HG03103 (cell line): ENCODE data around the gene CUEDC1.

Source experiments
- ATAC-seq: cut with Tn5 transposase; IDR thresholded peaks from one replicate; pipeline ENCODE4 v1.9.1; 2021; ENCODE audit warnings: low read depth; ENCODE audit not compliant: unreplicated experiment

The CUEDC1 gene

DNA sequence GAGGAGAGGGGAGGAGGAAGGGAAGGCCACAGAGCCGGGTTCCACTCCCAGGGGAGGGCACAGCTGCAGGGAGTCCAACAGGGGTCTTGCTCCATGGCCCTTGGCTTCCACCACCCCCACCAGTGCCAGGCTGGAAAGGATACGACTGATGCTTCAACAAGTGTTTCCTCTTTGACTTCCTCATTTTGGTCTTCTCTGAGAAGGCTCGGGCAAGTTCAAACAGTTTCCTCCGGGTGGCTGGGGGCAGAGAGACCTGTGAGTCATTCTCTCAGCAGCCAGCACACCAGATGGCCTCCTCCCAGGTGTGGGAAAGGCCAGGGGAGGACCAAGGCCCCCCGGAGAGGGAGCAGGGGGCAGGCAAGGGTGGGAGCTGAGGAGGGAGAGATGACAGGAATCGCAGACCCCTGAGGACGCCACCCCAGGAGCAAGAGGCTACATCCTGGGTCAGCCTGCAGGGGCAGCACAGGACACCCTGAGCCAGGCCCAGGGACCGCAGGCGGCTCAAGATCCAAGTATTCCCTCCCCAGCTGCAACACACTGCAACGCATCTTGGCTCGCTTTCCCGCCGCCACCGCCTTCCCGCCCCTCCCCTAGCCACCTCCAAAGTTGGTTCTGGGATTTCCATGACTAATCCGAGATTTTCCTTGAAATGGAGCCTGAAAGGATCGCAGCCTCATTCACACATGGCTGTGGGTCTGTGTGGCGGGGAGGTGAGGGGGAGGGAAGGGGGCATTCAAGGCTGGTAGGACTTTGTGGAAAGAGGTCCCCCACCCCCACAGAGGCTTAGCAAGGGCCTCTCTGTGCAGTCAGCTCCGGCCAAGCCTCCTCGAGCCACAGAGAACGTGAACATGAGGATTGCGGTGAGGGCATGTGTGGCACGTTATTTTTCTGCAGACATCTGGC lies 87.0 kb downstream of the CUEDC1 start:
- no peak for ATAC-seq

DNA sequence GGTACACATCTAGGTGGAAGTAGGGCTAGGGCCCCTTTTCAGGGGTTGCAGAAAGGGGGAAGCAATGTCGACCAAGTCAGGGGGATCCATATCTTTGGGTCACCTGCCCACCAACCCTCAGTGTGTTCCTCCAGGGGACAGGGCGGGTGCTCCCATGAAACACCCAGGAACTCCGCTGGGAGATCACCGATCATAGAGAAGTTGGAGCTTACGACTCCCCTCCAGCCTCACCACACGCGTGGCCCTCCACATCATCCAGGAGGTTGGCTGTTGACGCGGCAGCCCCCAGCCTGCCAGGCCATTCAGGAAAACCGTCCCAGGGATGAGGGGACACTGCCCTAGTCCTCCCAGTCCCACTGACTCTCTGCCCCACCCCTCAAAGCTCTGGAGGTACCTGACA lies 88.1 kb downstream of the CUEDC1 start:
- ATAC-seq, result no peak

DNA sequence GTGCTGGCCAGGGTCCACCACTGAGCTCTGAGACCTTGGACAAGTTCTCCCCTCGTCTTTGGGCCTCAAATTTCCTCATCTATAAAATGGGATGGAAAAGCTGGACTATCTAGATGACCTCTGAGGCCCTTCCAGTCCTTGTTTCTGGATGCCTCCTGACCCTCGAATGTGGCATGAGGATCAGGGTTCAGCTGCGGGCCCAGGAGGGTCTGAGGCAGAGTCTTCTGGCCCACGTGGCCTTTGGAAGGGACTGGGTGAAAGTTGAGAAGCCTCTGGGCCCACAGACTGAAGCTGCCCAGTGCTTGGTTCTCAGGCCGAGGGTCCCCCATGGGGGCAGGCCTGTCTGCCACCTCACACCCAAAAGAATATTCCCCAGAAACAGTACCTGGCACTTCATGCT lies 88.5 kb downstream of the CUEDC1 start:
- ATAC-seq, result no peak

DNA sequence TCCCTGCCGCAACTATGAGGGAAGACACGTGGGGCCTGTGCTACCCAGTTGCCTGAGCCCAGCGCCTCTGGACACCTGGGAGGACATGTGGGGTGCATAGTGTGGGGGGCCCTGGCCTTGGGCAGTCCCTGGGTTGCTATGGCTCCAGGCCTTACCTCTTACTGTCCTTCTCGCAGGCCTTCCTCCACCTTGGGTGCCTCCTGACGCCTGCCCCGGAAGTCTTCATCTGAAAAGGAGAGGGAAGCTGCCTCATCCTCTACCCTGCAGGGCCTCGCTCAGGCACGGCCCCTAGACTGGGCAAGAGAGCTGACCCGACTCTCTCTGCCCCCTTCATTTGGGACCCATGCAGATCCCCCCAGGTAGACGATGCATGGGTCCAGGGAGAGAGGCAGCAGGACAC lies 88.9 kb downstream of the CUEDC1 start:
- ATAC-seq, result no peak

DNA sequence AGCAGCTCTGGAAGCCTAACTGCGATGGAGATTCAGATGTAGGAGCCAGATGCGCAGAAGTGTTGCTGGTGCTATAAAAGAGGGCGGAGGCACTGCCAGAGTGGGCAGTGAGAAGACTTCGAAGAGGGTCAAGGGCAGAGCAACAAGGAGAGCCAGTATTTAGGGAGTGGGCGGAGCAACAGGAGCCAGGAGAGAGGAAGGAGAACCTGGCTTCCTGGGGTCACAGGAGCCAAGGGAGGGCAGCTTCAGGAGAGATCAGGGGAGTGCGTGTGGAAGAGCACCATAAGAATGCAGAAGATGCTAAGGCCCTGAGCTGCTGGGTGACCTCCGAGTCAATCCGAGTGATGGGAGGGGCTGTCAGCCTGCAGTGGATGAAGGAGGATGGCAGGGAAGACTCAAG lies 90.9 kb downstream of the CUEDC1 start:
- ATAC-seq, result no peak

DNA sequence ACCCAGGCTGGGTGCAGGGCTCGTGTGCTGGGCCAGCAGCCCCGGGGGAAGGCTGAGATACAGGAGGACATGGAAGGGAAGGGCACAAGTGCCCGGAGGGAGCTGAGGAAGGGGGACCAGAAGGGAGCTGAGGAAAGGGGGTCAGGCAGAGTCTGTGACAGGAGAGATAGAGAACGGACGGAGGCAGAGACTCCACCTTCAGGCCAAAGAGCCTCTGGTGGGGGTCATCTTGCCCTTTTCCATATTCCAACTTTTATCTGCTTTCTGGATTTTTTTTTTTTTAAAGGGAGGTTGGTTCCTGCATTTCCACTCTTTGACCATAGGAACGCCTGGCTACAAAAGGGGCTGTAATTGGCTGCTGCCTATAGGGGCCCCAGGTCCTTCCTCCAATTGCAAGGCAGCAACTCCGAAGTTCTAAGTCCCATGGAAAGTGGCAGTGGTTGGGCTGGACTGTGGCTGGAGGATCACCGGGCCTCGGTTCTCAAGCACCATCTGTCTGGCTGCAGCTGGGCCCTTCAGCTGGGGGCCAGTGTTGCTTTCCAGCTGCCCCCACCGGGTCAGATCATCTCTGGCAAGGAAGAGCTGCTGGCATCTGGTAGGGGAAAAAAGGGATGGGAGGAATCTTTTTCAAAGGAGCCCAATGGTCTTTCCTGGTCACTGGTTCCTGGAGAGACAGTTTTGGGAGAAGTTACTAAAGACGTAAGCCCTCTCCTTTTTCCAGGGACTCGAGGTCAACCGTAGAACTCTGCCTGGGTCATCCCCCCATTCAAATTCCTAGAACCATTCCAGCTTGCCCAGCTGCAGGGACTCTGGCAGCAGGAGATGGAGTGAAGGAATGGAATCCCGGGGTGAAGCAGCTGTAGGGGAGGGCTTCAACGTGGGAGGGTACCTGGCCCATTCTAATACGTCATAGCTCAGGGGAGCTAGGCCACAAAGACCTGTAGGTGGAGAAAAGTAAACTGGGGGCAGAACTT lies 92.2 kb downstream of the CUEDC1 start:
- ATAC-seq, result no peak

DNA sequence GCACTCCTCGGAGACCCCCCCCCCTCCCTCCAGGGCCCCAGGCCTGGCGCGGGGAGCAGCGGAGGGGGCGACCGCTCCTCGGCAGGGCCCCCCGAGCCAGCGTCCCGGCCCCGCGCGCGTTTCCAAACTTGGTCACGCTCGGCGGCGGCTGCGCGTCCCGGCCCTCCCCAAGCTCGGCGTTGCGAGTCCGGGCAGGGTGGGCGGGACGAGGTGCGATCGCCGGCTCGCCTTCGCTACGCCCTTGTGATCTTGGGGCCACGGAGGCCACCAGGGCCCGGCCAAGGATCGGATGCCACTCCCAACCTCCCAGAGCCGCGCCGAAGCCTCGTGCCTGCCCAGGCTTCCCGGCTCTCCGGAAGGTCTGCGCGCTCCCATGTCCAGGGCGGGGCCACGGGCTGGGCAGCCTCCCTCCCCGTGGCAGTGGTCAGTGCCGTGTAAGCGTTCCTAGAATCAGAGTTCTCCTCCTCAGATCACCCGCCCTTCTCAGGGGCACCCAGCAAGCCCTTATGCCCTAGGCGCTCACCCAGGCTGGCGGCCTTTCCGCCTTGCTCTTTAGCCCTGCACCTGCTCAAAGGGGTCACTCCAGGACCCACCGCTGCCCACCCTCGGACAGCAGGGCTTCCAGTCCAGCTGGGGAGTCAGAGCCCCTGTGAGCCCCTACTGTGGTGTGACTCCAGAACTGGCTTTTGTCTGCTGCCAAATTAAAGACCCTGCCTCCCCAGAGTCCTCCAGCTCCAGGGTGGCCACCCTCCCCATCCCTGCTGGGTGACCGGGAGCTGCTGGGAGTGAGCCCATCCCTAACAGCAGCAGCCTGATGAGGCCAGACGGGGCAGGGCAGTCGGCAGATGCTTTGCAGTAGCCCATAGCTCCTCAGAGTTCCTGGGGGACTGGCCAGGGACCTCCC lies 93.2 kb downstream of the CUEDC1 start:
- no peak for ATAC-seq

DNA sequence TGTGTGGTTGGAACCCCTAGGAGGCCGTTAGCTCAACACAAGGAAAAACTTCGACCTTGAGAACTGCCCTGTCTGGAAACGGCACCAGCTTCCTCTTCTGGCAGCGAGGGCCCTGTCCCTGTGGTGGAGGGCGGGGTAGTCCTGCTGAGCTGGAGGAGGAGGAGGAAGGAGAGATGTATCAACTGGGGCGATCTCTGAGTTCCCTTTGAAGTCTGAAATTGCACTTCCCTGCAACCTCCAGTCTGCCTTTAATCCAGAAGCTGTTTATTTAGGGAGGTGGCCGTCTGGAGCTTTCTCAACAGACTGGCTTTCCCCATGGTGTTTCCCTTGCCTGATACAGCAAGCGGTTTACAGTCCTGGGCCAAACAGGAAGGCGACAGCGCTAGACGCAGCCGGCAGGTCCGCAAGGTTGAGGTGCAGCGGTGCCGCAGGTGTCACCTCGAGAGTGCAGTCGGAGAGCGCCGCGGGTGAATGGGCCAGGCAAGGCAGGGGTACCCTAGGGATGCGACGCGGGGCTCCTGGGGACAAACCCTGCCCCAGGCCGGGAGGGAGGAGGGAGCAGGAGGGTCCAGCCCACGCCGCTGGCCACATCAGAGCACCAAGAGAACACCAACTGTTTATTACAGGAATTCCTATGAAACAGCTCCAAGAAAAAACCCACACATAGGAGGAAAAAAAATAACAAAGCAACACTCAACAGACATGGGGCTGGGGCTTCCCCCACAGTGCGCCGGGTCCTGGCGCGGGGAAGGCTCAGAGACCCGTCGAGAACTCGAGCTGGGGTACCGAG lies 94.0 kb downstream of the CUEDC1 start:
- no peak for ATAC-seq

DNA sequence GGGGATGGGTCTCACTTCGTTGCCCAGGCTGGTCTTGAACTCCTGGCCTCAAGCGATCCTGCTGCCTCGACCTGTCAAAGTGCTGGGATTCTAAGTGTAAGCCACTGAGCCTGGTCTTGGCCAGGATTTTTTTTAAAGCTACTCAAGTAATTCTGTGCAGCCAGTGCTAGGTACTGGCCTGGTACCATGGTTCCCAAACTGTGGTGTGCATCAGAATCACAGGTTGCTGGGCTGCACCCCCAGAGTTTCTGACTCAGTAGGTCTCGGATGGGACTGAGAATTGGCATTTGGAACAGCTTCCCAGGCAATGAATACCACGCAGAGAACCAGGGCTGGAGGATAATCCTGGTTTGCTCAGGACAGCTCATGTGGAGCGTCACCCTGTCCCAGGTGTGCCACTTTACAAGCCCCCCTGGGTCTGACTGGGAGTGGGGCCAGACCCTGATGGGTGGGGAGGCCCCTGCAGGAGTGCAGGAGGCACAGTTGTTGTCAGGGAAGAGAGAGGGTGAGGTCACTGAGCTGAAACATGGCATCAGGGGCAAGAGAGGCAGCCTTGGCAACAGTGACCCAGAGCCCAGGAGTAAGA lies 94.7 kb downstream of the CUEDC1 start:
- no peak for ATAC-seq

DNA sequence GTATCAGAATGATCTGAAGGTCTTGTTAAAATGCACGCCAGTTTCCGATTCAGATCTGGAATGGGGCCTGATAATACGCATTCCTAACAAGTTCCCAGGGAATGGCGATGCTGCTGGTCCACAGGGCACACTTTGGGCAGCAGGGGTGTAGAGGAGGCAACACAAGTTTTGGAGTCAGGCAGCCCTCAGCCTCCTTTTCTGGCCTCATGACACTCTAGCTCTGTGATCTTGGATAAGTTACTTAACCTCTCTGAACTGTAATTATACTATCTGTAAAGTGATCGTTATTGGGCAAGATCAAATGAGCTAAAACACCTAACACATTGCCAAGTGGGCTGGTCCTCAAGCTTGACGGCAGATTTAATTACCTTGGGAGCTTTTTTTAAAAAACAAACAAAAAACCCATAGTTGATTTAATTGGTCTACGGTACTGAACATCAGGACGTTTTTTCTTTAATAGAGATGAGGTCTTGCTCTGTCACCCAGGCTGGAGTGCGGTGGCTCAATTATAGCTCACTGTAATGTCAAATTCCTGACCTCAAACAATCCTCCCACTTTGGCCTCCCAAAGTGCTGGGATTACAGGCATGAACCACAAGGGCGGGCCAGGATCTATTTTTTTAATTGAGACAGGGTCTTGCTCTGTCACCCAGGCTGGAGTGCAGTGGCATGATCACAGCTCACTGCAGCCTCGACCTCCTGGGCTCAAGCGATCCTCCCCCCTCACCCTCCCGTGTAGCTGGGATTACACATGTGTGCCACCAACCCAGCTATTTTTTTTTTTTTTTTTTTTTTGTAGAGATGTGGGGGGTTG lies 95.4 kb downstream of the CUEDC1 start:
- ATAC-seq, result no peak

DNA sequence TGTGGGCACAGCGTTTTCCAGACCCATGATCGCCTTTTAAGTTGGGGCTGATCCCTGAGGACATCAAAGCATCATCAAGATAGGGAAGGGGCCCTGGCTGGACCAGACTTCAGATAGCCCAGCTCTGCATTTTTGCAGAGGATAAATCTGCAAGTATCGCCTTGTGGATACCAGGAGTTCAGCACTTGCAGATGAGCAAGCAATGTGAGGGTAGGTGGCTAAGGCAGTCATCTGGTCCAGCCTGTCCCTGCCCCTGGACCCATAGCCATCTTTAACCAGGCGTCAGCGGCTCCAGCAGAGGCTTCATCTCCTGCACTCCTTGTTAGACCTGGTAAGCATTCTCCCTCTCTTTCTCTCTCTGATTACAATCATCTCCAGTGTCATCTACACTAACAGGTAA lies 96.4 kb downstream of the CUEDC1 start:
- no peak for ATAC-seq

DNA sequence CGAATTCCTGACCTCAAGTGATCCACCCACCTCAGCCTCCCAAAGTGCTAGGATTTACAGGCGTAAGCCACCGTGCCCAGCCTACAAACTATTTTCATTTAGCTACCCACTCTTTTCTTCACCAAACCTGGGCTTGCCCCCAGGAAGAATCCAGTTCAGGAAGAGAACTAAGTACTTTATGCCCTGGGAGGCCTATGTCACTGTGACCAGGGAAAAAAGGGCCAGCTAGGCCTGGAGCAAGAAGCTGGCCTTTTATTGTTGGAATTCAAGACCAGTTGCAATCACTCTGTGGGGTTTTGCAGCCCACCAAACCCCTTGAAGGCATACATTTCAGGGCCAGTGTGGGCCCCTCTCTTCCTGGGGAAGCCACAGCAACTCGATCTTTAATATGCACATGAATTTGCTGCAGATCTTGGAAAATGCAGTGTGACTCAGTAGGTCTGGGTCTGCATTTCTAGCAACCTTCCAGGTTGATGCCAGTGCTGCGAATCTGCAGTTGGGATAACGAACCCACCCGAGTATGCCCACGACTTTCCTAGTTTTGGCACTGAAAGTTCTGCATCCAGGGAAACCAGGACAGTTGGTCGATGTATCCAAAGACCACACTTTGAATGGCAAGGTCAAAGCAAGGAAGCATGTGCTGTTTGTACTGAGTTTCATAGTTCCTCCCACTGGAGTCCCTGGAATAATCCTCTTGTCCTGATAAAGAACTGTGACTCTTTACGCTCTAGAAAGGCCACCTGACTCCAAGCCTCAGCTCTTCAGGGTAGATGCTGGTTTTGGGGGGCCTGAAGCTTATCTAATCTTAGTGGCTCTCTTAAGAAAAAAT lies 98.2 kb downstream of the CUEDC1 start:
- ATAC-seq, result no peak

DNA sequence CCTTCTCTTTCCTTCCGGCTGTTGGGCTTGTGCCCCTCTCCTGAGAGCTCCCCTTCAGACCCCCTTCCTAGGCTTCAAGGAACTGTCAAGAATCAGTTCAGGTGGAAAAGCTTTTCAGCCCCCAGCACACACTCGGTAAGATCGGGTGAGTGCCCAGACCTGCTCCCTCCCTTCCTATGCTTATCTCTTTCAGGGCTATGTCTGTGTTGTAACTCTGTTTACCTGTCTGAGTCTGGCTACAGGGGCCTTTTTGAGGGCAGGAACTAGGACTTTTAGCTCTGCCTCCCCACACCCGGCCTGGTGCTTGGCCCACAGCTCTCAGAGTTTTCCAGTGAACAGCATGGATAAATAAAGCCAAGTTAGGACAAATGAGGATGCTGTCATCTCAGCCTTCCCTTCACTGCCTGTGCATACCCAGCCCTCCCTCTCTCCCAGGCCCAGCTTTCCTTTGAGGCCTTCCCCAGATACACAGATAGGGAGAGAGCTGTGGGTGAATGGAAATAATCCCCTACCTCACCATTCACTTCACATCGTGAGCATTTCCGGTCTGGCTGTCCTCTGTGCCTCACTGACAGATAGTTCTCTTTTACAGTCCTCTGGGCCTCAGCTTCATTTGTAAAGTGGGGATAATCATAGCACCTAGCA lies 99.7 kb downstream of the CUEDC1 start:
- ATAC-seq, result no peak

DNA sequence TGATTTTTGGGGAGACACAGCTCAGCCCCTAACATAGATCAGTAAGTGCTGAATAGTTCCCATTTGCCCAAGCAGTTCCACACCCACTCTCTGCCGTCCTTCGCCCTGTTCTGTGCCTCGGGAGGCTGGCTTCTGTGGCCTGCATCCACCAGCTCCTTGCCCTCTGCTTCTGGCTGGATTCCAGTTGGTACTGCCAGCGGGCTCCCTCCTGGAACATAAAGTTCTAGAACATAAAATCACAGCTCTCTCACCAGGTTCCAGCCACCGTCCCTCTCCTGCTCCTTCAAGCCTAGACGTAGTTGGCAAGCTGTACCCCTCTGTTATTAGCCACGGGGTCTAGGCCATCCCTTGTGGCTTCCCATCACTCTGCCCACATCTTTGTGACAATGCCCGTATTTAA lies 101.5 kb downstream of the CUEDC1 start:
- no peak for ATAC-seq

DNA sequence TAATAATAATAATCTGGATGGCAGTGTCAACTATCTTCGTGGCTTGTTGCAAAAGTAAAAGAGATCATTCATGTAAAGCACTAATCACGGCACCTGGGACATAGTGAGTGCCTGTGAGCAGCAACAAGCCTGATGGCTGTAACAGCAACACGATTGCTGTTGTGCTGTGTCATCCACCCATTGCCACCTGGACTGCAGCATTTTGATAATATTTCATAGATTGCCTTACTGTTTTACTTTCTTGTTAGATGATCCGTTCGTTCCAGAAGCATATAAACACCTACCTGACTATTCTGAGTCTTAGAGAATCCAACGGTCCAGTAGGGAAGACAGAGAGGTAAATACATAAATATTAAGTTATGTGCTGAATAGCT lies 102.3 kb downstream of the CUEDC1 start:
- no peak for ATAC-seq

DNA sequence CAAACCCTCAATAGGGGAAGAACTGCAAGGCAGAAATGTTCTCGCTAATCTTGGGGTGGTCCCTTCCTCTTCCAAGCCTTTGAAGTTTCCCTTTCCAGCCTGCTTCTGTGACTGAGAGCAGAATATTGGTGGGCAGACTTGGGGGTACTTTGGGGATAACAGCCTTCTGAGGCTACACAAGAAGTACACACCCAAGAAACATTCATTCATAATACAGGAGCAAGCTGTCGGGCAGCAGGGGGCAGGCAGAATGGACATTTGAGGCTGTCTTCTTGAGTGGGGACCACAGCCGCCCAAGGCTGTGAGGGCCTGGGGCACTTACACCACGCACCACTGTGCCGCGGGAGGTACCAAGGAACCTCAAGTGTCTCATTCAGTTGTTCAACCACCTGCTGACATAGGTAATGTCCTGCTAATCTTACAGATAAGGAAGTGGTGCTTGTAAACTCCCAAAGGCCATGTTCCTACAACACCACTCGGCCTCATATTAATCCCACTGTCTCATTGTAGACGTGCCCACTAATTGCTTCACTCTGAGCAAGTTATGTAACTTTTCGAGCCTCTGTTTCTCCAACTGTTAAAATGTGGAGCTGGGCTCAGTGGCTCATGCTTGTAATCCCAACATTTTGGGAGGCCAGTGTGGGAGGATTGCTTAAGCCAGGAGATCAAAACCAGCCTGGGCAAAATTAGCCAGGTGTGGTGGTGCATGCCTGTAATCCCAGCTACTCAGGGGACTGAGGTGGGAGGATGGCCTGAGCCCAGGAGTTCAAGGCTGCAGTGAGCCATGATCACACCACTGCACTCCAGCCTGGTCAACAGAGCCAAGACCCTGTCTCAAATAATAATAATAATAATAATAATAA lies 102.9 kb downstream of the CUEDC1 start:
- ATAC-seq, result no peak
